Neuronal stem cell (in vitro differentiated cells): ENCODE measurements around the gene PLPPR1.

ENCODE experiments used
- DNase-seq: peaks from one replicate; pipeline ENCODE4 v3.0.0-alpha.2; 2013; ENCODE audit warnings: low spot score
- H2AFZ ChIP-seq: one replicate; pipeline ENCODE4 v1.6.1; 2013; ENCODE audit warnings: mild to moderate bottlenecking, low read length, inconsistent platforms
- H2AK5ac ChIP-seq: 2 replicates; pipeline ENCODE4 v1.6.1; 2013; ENCODE audit warnings: low read depth, mild to moderate bottlenecking, inconsistent platforms, low read length, moderate library complexity, mixed read lengths
- H2BK120ac ChIP-seq: 2 replicates; pipeline ENCODE4 v1.6.1; 2013; ENCODE audit warnings: low read depth, mild to moderate bottlenecking, inconsistent platforms, low read length, moderate library complexity, mixed read lengths
- H2BK12ac ChIP-seq: one replicate; pipeline ENCODE4 v1.6.1; 2013; ENCODE audit warnings: low read length, inconsistent platforms
- H2BK15ac ChIP-seq: 2 replicates; pipeline ENCODE4 v1.6.1; 2013; ENCODE audit warnings: mild to moderate bottlenecking, low read length, inconsistent platforms, mixed read lengths
- H2BK5ac ChIP-seq: one replicate; pipeline ENCODE4 v1.6.1; 2013; ENCODE audit warnings: inconsistent platforms, mild to moderate bottlenecking, low read length, moderate library complexity
- H3K14ac ChIP-seq: one replicate; pipeline ENCODE4 v1.6.1; 2013; ENCODE audit warnings: low read length, inconsistent platforms
- H3K18ac ChIP-seq: 2 replicates; pipeline ENCODE4 v1.6.1; 2013; ENCODE audit warnings: low read length, inconsistent platforms
- H3K23ac ChIP-seq: 2 replicates; pipeline ENCODE4 v1.6.1; 2013; ENCODE audit warnings: low read depth, mild to moderate bottlenecking, mixed read lengths, low read length, inconsistent platforms; ENCODE audit not compliant: poor library complexity
- H3K27ac ChIP-seq: replicated peaks from 3 replicates; pipeline ENCODE4 v1.5.1; 2013; ENCODE audit warnings: low read length, inconsistent platforms
- H3K27me3 ChIP-seq, 3 experiments: 2 replicates each; pipeline ENCODE4 v1.6.1; 2013; ENCODE audit warnings: low read length in 3 of 3, mild to moderate bottlenecking in 2 of 3, inconsistent platforms in 1 of 3, low read depth in 1 of 3, mixed read lengths in 1 of 3, moderate library complexity in 1 of 3; ENCODE audit not compliant: control insufficient read depth in 3 of 3, insufficient read depth in 3 of 3
- H3K36me3 ChIP-seq, 2 donors: replicated peaks in 1 of 2; 2 replicates each; pipeline ENCODE4 v1.6.1; 2013; ENCODE audit warnings: low read length in 2 of 2; ENCODE audit not compliant: control insufficient read depth in 2 of 2, insufficient read depth in 2 of 2
- H3K4ac ChIP-seq: 2 replicates; pipeline ENCODE4 v1.6.1; 2013; ENCODE audit warnings: inconsistent platforms, mild to moderate bottlenecking, low read length, moderate library complexity
- H3K4me1 ChIP-seq, 2 donors: 1 replicate in 1 of 2; 2 replicates in 1 of 2; pipeline ENCODE4 v1.6.1; 2013; ENCODE audit warnings: low read length in 2 of 2, low read depth in 1 of 2; ENCODE audit not compliant: control insufficient read depth in 2 of 2, insufficient read depth in 1 of 2
- H3K4me2 ChIP-seq: one replicate; pipeline ENCODE4 v1.6.1; 2013; ENCODE audit warnings: mild to moderate bottlenecking, low read length, inconsistent platforms; ENCODE audit not compliant: insufficient read depth, poor library complexity, severe bottlenecking
- H3K4me3 ChIP-seq, 2 donors: 2 replicates each; pipeline ENCODE4 v1.5.1; 2013; ENCODE audit warnings: low read length in 2 of 2, mild to moderate bottlenecking in 2 of 2, inconsistent platforms in 1 of 2, moderate library complexity in 1 of 2
- H3K79me1 ChIP-seq: one replicate; pipeline ENCODE4 v1.6.1; 2013; ENCODE audit warnings: low read depth, mild to moderate bottlenecking, inconsistent platforms, low read length, moderate library complexity
- H3K9ac ChIP-seq: one replicate; pipeline ENCODE4 v1.6.1; 2013; ENCODE audit warnings: mild to moderate bottlenecking, low read depth, low read length, inconsistent platforms; ENCODE audit not compliant: poor library complexity
- H3K9me3 ChIP-seq, 2 donors: replicated peaks in 1 of 2; 2 replicates each; pipeline versions ENCODE3 to v1.6.1; 2013; ENCODE audit warnings: low read length in 2 of 2, mild to moderate bottlenecking in 2 of 2, inconsistent platforms in 1 of 2, low read depth in 1 of 2, mixed read lengths in 1 of 2, moderate library complexity in 1 of 2; ENCODE audit not compliant: control insufficient read depth in 2 of 2, insufficient read depth in 1 of 2
- H4K8ac ChIP-seq: one replicate; pipeline ENCODE4 v1.6.1; 2013; ENCODE audit warnings: low read depth, mild to moderate bottlenecking, inconsistent platforms, low read length, moderate library complexity
- H4K91ac ChIP-seq: one replicate; pipeline ENCODE4 v1.6.1; 2013; ENCODE audit warnings: low read length, low read depth, mild to moderate bottlenecking, inconsistent platforms; ENCODE audit not compliant: poor library complexity
- WGBS, 2 donors: extraction: QIAGEN DNeasy Blood & Tissue Kit; methylation state at CpG; one replicate each; pipeline ENCODE4 v1.1.7; 2013; ENCODE audit warnings: missing lambda C conversion rate in 2 of 2, mixed read lengths in 1 of 2; ENCODE audit not compliant: insufficient read length in 2 of 2, insufficient replicate concordance in 1 of 2; ENCODE audit errors: extremely low coverage in 2 of 2; 5-methylcytosine and 5-hydroxymethylcytosine counted together

PLPPR1 gene

DNA sequence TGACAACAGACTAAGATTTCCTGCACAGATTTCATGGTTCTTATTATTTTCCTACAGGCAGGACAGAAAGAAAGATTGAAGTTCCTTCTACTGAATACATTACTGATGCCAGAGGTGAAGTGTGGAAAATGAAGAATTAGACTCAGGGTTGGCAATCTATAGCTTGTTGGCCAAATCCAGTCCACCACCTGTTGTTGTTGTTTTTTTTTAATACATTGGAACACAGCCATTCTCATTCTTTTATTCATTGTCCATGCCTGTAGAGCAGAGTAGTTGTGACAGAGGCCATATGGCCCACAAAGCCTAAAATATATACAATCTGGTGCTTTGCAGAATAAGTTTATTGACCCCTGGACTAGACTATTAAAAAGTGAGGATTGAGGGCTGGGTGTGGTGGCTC, 5.8 kb upstream of the PLPPR1 start:
- H3K4me1 ChIP-seq = peaks cover 0 to 7% of the 10 kb centered on the region in 2 donors
- no peak overlapping the region for H2BK5ac ChIP-seq
- no peaks in the 10 kb centered on the region for H3K79me1 ChIP-seq
- H3K14ac ChIP-seq = no peak overlapping the region
- no peak overlapping the region for H3K4me2 ChIP-seq
- H3K36me3 ChIP-seq = no peaks in the 10 kb centered on the region
- no peak overlapping the region for H3K27ac ChIP-seq
- no peak overlapping the region for H3K4ac ChIP-seq
- H3K9me3 ChIP-seq = no peaks in the 10 kb centered on the region
- H3K9ac ChIP-seq = no peak overlapping the region
- no peak overlapping the region for H3K18ac ChIP-seq
- peaks cover 0 to 24% (median 0%) of the 10 kb centered on the region in 3 experiments for H3K27me3 ChIP-seq
- H2BK12ac ChIP-seq = no peak overlapping the region
- no peak overlapping the region for H2AK5ac ChIP-seq
- H3K23ac ChIP-seq = no peak overlapping the region
- H4K91ac ChIP-seq = no peak overlapping the region
- no peak overlapping the region for H3K4me3 ChIP-seq
- DNase-seq = no peak
- H2BK15ac ChIP-seq = no peak overlapping the region
- no peak overlapping the region for H4K8ac ChIP-seq
- no peak overlapping the region for H2AFZ ChIP-seq
- no peak overlapping the region for H2BK120ac ChIP-seq

DNA sequence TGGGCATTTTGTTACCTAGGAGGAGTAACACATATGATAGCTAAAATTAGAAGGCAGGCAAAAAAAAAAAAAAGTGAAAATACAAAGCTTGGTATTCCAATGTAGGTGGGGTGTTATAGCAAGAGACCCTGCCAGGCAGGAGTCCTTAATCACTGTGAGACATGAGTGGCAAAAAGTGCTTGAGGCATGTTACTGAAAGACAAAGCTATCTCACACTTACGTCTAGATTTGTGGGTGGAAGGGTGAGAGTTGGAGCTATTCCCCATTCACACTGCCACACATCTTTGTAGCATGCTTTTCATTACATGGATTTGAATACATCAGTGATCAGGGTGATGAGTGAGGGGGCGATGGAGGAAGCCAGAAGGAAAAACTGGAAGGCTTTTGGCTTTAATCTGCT, 2.6 kb upstream of the PLPPR1 start:
- DNase-seq = no peak
- Histone ChIP-seq H3K4me1 (peaks cover 5 to 9% of the 10 kb centered on the region in 2 donors), H3K4ac (no peak overlapping the region)

DNA sequence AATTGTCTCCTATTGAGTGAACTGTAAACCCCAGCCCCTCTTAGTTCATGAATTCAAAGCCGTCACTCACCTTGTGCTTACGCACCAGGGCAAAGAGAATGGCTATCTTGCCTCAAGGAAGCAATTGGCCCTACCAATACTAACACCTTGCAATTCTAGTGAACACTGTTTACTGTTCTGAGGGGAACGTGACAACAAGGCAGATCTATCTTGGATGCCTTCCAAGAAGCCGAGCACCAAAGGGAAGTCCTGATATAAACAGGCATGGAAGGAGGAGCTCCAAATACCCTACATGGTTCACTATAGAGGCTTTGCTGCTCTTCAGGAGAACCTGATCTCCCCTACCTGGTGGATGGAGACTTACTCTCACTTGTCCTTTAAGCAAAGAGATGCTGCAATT, 1.7 kb upstream of the PLPPR1 start:
- Histone ChIP-seq H3K14ac (no peak overlapping the region), H3K79me1 (no peaks in the 10 kb centered on the region), H3K4me3 (no peak overlapping the region), H3K36me3 (no peaks in the 10 kb centered on the region), H3K4me1 (peaks cover 5 to 9% of the 10 kb centered on the region in 2 donors), H3K18ac (no peak overlapping the region), H2AFZ (no peak overlapping the region), H4K91ac (no peak overlapping the region), H3K9me3 (no peaks in the 10 kb centered on the region), H2BK12ac (no peak overlapping the region), H3K27ac (no peak overlapping the region), H2AK5ac (no peak overlapping the region), H3K4ac (no peak overlapping the region), H2BK15ac (no peak overlapping the region), H3K9ac (no peak overlapping the region), H3K23ac (no peak overlapping the region), H3K27me3 (peaks cover 0 to 61% (median 13%) of the 10 kb centered on the region in 3 experiments), H2BK5ac (no peak overlapping the region), H3K4me2 (no peak overlapping the region), H2BK120ac (no peak overlapping the region), H4K8ac (no peak overlapping the region)
- no CpG with 5 or more reads among the region's 4 CpGs for WGBS, 2 donors
- DNase-seq = no peak

More for the DNA sequence above, 2.6 kb upstream of the PLPPR1 start:
- Histone ChIP-seq H2BK5ac (no peak overlapping the region), H2BK15ac (no peak overlapping the region), H3K27me3 (peaks cover 0 to 52% (median 13%) of the 10 kb centered on the region in 3 experiments), H3K23ac (no peak overlapping the region), H3K9me3 (no peaks in the 10 kb centered on the region), H4K91ac (no peak overlapping the region), H3K18ac (no peak overlapping the region), H3K9ac (no peak overlapping the region), H2BK120ac (no peak overlapping the region), H3K4me3 (no peak overlapping the region), H3K14ac (no peak overlapping the region), H3K79me1 (no peaks in the 10 kb centered on the region), H3K36me3 (no peaks in the 10 kb centered on the region), H2AFZ (no peak overlapping the region), H3K27ac (no peak overlapping the region), H2AK5ac (no peak overlapping the region), H2BK12ac (no peak overlapping the region), H3K4me2 (no peak overlapping the region), H4K8ac (no peak overlapping the region)
- WGBS, 2 donors = no CpG with 5 or more reads among the region's 2 CpGs

DNA sequence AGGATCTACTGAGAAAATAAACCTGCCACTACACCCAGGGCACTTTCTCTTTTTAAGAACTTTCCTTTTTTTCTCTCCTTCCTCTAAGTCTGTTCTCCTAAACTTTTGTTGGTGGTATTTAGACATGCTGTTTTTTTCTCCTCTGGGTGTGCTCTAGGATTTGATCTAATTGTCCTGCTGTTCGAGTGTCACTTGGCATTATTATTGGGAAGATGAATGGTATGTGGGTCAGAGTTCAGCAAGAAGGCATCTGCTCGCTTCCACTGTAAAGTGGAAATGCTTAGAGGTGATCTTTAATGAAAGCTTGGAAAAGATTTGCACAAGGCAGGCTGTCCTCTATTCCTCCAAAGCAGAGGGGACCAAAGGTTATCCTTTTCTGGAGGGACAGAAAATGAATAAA, 1.3 kb upstream of the PLPPR1 start:
- Histone ChIP-seq H3K4ac (no peak overlapping the region), H3K4me1 (peaks cover 5 to 9% of the 10 kb centered on the region in 2 donors), H2AFZ (no peak overlapping the region), H2AK5ac (no peak overlapping the region), H3K18ac (no peak overlapping the region), H4K91ac (no peak overlapping the region), H3K79me1 (no peaks in the 10 kb centered on the region), H3K14ac (no peak overlapping the region), H3K27ac (no peak overlapping the region), H3K9ac (no peak overlapping the region), H2BK5ac (no peak overlapping the region), H3K27me3 (peaks cover 0 to 65% (median 13%) of the 10 kb centered on the region in 3 experiments), H3K4me3 (no peak overlapping the region), H2BK120ac (no peak overlapping the region), H3K4me2 (no peak overlapping the region), H2BK12ac (no peak overlapping the region), H3K23ac (no peak overlapping the region), H3K9me3 (no peaks in the 10 kb centered on the region), H3K36me3 (no peaks in the 10 kb centered on the region), H4K8ac (no peak overlapping the region), H2BK15ac (no peak overlapping the region)
- DNase-seq = no peak
- WGBS, 2 donors = no CpG with 5 or more reads among the region's 2 CpGs
